Astrocyte (in vitro differentiated cells and primary cell): Measurements from ENCODE around the gene MAMLD1.

Experiments
- CTCF ChIP-seq: IDR thresholded peaks from 2 replicates; pipeline ENCODE4 v1.5.1; 2011; ENCODE audit warnings: low read depth, mild to moderate bottlenecking, inconsistent platforms, low read length, moderate library complexity; ENCODE audit not compliant: insufficient read depth
- EZH2 ChIP-seq: IDR thresholded peaks from 2 replicates; pipeline ENCODE4 v1.6.1; 2012; ENCODE audit warnings: mild to moderate bottlenecking, low read length, inconsistent platforms; ENCODE audit not compliant: insufficient read depth

- TF ChIP-seq CTCF = no peak
- TF ChIP-seq EZH2 = no peak
Observed at GRCh38 chrX:150421816-150422215, 58.7 kb downstream of the MAMLD1 start.
